Mucosa of descending colon (tissue), 3 donors: ENCODE data around the gene DAAM2. TPM values are rescaled to one million over a fixed set of nuclear protein-coding genes. Genes with fewer than 3 reads are reported as not detected.

Experiments
- ATAC-seq: fragments of 200-7000 bp; cut with Tn5 transposase; one replicate; pipeline ENCODE4 v1.9.1; 2020; ENCODE audit warnings: mild to moderate bottlenecking, moderate library complexity
- DNase-seq, 3 donors: peaks; one replicate each; pipeline ENCODE4 v3.0.0-alpha.2; 2020
- H3K36me3 ChIP-seq: fragments of 200-600 bp; one replicate; pipeline ENCODE4 v1.8.0; 2021; ENCODE audit warnings: low read depth, mild to moderate bottlenecking
- H3K4me1 ChIP-seq: fragments of 200-600 bp; one replicate; pipeline ENCODE4 v1.8.0; 2021; ENCODE audit warnings: low read depth, mild to moderate bottlenecking
- H3K4me3 ChIP-seq: fragments of 200-600 bp; one replicate; pipeline ENCODE4 v1.8.0; 2021; ENCODE audit warnings: mild to moderate bottlenecking
- H3K9me3 ChIP-seq: fragments of 200-600 bp; one replicate; pipeline ENCODE4 v1.8.0; 2021; ENCODE audit warnings: mild to moderate bottlenecking
- CTCF ChIP-seq: fragments of 200-600 bp; IDR thresholded peaks from one replicate; pipeline ENCODE4 v1.8.0; 2022; ENCODE audit warnings: antibody characterized with exemption, mild to moderate bottlenecking
- intact Hi-C, 2 donors: fragments of 100-400 bp; cut with DNase I in 1 of 2; cut with micrococcal nuclease in 1 of 2; formaldehyde crosslinking; loops; one replicate each; pipeline versions ENCODE4 v1.11.0 to v1.11.1; 2022; cut with DNase I, micrococcal nuclease
- long read RNA-seq, 2 donors: library from polyadenylated mRNA; unstranded; transcript quantifications; one replicate each; pipeline ENCODE4 v2.0.0, GENCODE V29; 2019 to 2021
- total RNA-seq, 3 donors: library from RNA; stranded (reverse); fragmentation: NEBNext Ultra II Directional in 2 of 3; extraction: Animal tissue kit (Norgen Biotek cat#: 25700) in 2 of 3; gene quantifications; one replicate each; pipeline versions ENCODE4 v1.2.1 to v1.2.4, GENCODE V29; 2021 to 2023
- donor health status: DM: no; HTN: no; CAD: no; lungs with moderate emphysema.
- donor health status: DM: no; HTN: no; CAD: no.
- donor health status: DM: no; HTN: yes; CAD: no.

The DAAM2 gene
- total RNA-seq = 10 to 100 TPM in 1 of 3 donors, 1 to 10 TPM in 2; 6.1 to 27.8 (median 9.1) TPM
- long read RNA-seq, donor 1, full-length matches to known transcripts = 6 of 19 reads
- long read RNA-seq, donor 1, partial matches to known transcripts = 8 of 19 reads
- long read RNA-seq, donor 1, other reads (novel, unspliced or antisense) = 5 of 19 reads
- long read RNA-seq, donor 2, partial matches to known transcripts = 0 of 1 reads
- long read RNA-seq, donor 2, other reads (novel, unspliced or antisense) = 1 of 1 reads

- Histone ChIP-seq H3K9me3 (no peaks in the 10 kb centered on the region), H3K4me3 (peak within 1 kb of the TSS; percentile 9), H3K4me1 (peaks cover 3% of the 10 kb centered on the region), H3K36me3 (no peaks in the 10 kb centered on the region)
- no peak for TF ChIP-seq CTCF
- peak; percentile 75 for ATAC-seq
- intact Hi-C loops = no loop called here
- DNase-seq = peak in 2 of 3 donors; percentile 44 to 66
Observed at GRCh38 chr6:39791850-39792539, at the start of gene DAAM2. Gene DAAM2, plus strand, starts transcription at chr6:39792376. Its CDS starts 63,927 bp downstream, at chr6:39856303.

GRCh38 chr6:39746795-39747194, 45.4 kb upstream of the DAAM2 start:
- ATAC-seq = no peak
- Histone ChIP-seq H3K4me1 (no peaks in the 10 kb centered on the region), H3K36me3 (no peaks in the 10 kb centered on the region), H3K4me3 (no peak overlapping the region), H3K9me3 (no peaks in the 10 kb centered on the region)
- intact Hi-C loops = no loop called here
- no peak for TF ChIP-seq CTCF
- no peak for DNase-seq

GRCh38 chr6:39752835-39753724, 39.1 kb upstream of the DAAM2 start:
- no peak for TF ChIP-seq CTCF
- no peak for DNase-seq
- intact Hi-C loops = no loop called here
- no peaks in the 10 kb centered on the region for H3K4me1 ChIP-seq
- H3K36me3 ChIP-seq = no peaks in the 10 kb centered on the region
- no peaks in the 10 kb centered on the region for H3K9me3 ChIP-seq
- H3K4me3 ChIP-seq = no peak overlapping the region
- ATAC-seq = no peak

GRCh38 chr6:39753725-39754045, 38.5 kb upstream of the DAAM2 start:
- intact Hi-C loops = no loop called here
- H3K9me3 ChIP-seq = no peaks in the 10 kb centered on the region
- DNase-seq (no peak), ATAC-seq (no peak)
- H3K4me1 ChIP-seq = no peaks in the 10 kb centered on the region
- H3K36me3 ChIP-seq = no peaks in the 10 kb centered on the region
- TF ChIP-seq CTCF = no peak
- H3K4me3 ChIP-seq = no peak overlapping the region

GRCh38 chr6:39754514-39755115, 37.6 kb upstream of the DAAM2 start:
- no peaks in the 10 kb centered on the region for H3K36me3 ChIP-seq
- intact Hi-C loops = no loop called here
- TF ChIP-seq CTCF = no peak
- ATAC-seq = no peak
- no peaks in the 10 kb centered on the region for H3K9me3 ChIP-seq
- H3K4me1 ChIP-seq = no peaks in the 10 kb centered on the region
- H3K4me3 ChIP-seq = no peak overlapping the region
- no peak for DNase-seq
